Fibroblast of skin of left quadriceps (primary cell): ENCODE measurements around the gene CCDC59.
A peak's percentile ranks its signal among the peaks of the same experiment; 100 is the strongest.
"Not testable (repeated sequence)": the region's sequence is repeated elsewhere in the genome, so short reads cannot be mapped to it uniquely, and the experiment has no call there.

Experiments used
- DNase-seq, 2 experiments: peaks; one replicate each; pipeline ENCODE4 v3.0.0-alpha.2; 2013; ENCODE audit warnings: low read depth in 2 of 2

The CCDC59 gene, protein sequence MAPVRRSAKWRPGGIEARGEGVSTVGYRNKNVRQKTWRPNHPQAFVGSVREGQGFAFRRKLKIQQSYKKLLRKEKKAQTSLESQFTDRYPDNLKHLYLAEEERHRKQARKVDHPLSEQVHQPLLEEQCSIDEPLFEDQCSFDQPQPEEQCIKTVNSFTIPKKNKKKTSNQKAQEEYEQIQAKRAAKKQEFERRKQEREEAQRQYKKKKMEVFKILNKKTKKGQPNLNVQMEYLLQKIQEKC

DNA sequence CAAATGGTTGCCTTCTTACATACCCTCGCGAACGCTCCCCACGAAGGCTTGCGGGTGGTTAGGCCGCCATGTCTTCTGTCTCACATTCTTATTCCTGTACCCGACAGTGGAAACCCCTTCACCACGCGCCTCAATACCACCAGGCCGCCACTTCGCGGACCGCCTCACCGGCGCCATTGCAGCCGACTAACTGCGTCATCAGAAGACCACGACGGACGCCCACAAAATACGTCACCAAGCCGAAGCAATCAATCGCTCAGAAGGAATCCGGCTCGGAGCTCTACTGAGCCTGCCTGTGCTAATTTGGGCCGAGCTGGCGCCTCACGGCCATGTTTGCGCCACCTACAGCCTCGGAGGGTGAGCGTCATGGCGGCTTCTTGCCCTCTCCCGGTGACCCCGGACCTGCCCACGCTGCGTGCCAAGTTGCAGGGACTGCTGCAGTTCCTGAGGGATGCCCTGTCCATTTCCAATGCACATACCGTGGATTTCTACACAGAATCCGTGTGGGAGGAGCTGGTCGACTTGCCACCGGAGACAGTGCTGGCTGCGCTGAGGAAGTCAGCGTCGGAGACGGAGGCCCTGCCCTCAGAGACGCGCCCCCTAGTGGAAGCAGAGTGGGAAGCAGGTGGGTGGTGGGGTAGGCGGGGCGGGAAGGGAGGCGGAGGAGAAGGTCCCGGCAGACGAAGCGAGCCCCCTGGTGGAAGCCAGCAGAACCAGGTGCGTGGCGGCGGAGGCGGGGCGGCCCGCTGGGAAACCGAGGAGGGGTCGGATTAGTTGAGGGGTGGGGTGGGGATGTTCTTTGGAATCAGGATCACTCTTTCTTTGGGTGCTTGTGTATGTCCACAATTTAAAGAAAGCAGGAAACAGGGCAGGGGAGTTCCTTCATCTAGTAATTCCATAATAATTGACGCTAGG, at the start of gene CCDC59, which contains the start of gene METTL25:
Gene CCDC59 (minus strand): TSS at position 188 of the 915 bp plus-strand sequence. CDS start 11 bp downstream, at position 177.
Gene METTL25 (plus strand): TSS at position 330 of the 915 bp plus-strand sequence. CDS start 37 bp downstream, at position 367.
- DNase-seq: peak; percentile 97 to 98

DNA sequence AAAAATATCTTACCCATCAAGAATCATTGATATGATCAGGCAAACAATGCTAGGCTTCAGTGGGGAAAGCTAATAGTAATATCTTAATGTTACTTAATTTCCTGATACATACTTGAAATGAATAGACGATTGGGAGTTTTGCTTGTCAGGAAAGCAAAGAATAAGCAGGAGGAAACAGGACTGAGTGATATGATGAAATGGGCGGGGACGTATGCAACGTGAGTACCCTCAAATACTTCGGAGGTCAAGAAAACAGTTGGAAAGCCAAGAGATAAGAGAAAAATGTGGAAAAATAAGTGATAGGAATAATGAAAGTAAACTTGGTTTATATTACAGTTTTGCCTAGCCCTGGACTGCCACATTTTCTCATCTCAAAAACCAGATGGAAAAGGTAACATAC, 49.3 kb upstream of the CCDC59 start:
- no peak for DNase-seq

DNA sequence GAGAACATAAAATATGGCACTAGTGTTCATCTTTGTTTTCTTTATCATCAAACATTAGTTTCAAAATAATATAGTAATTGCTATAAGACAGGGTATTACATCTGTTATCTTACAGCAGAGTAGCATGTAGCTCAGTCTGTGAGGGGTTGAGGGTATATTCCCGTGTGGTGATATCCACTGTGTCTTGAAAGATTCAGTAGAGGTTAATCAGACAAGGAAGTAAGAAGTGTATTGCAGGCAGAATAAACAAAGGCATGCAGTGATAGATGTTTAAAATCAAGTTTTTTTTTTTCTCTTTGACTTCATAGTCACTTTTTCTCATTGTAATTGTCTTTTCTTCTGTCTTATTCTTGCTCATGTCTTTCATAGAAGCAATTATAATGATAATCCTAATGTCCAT, 48.5 kb upstream of the CCDC59 start:
- no peak for DNase-seq

DNA sequence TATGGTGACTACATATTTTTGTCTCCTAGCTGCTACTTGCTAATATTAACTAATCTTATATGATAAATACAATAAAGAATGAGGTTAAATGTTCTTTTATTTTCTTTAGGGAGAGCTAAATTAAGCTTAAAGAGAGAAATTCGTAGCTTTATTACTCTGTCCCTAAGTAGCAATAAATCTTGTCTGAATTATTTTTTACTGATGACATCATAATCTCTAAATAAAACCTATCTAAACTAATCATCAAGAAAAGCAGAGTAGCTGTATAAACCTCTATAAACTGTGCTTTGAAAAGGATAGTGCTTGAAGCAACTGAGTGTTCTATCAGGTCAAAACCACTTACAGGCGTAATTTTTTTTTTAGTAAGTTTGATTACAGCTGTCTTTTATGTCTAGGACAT, 42.6 kb upstream of the CCDC59 start:
- no peak for DNase-seq

DNA sequence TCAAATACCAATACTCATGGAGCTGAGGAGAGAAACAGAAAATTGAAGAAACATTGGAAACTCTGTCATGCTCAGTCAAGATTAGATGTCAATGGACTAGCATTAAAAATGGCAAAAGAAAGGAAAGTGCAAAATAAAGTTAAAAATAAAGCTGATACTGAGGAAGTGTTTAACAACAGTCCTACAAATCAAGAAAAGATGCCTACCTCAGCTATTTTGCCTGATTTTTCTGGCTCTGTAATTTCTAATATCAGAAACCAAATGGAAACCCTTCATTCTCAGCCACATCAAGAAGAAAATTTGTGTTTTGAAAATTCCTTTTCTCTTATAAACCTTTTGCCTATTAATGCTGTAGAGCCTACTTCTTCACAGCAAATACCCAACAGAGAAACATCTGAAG, 40.7 kb upstream of the CCDC59 start:
- no peak for DNase-seq

DNA sequence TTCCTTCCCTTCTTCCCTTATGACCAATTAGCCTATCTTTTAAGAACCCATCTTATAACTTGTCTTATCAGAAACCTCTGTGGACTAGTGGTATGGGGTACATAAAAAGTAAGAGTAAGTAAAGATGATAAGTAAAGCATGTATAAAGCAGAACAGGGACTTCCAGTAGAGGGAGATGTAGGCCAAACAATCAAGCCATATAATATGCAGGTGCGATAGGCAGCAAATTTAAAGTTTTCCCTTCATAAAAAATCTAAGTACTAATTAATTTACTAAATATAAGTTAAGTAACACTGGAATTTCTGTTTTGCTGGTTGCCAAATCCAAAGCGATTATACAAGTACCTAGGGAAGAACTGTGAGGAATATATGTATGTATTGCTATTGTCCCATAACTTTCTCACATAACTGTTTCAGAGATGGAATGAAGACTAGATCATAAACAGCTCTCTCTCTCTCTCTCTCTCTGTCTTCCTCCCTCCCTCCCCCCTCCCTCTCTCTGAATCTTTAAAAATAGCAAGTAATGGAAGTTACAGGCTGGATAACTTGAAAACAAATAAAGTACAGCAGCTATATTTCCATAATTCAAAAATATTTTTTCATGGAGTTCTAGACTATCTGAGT, 25.9 kb upstream of the CCDC59 start:
- DNase-seq: peak in 1 of 2 experiments; percentile 11

DNA sequence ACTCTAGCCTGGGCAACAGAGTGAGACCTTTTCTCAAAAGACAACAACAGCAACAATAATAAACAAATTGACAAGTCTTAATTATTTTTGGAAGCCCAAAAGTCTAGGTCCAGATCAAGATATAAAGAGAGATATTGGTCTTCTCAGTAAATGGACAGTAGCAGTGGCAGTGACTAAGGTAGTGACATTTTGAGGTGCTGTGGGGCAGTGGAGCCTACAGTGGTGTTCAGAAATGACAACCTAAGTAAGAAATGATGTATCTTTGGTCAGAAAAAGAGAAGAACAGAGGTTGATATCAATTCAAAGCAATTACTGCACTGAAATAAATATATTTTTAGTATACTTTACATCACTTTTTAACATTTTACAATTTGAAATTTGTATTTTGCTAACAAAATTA, 20.8 kb upstream of the CCDC59 start:
- no peak for DNase-seq

DNA sequence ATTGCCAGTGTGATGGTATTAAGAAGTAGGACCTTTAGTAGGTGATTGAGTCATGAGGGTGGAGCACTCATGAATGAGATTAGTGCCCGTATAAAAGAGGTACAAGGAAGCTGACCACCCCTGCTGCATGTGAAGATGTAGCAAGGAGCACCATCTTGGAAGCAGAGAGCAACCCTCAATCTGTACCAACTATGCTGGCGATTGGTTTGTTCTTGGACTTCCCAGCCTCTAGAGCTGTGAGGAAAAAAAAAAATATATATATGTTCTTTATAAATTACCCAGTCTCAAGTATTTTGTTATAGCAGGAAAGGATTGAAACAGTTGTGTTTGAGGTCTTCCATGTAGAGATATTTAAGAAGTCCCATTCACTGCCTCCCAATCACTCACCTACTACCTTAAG, 17.0 kb upstream of the CCDC59 start:
- DNase-seq: no peak

DNA sequence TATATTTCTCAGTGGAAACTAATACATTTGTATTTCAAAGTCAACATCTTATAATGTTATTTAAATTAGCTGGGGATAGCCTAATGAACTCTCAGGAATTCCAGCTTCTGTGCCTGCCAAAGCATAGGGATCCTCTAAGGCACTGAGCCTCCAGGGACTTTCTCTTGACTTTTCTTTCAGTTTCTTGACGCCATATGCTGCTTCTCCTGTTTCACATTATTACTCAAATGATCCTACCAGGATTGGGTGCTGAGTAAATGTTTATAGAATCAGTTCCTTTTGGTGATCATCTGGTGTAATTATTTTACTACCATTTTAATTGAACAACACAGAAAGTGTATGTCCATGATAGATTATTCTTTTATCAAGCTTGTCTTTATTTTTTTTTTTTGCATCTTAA, 8.0 kb upstream of the CCDC59 start:
- DNase-seq: peak in 1 of 2 experiments; percentile 10

DNA sequence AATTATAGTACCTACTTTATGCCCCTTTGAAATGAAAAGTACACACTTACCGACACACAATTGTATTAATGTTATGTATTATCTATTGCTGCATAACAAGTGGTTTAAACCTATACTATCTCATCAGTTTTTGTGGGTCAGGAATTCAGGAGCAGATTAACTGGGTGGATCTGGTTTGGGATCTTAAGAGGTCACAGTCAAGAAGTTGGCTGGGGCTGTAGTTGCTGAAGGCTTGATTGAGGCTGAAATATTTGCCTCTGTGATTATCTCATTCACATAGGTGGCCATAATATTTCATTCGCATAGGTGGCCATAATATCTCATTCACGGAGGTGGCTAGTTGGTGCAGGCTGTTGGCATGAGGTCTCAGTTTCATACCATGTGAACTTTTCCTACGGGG, 5.8 kb upstream of the CCDC59 start:
- no peak for DNase-seq

DNA sequence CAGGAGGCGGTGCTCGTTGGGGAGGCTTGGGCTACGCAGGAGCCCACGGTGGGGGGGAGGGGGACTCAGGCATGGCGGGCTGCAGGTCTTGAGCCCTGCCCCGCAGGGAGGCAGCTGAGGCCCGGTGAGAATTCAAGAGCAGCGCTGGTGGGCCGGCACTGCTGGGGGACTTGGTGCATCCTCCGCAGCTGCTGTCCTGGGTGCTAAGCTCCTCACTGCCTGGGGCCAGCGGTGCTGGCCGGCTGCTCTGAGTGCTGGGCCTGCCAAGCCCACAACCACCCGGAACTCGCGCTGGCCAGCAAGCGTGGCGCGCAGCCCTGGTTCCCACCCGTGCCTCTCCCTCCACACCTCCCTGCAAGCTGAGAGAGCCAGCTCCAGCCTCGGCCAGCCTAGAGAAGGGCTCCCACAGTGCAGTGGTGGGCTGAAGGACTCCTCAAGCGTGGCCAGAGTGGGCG, 3.3 kb upstream of the CCDC59 start:
- DNase-seq: no peak

DNA sequence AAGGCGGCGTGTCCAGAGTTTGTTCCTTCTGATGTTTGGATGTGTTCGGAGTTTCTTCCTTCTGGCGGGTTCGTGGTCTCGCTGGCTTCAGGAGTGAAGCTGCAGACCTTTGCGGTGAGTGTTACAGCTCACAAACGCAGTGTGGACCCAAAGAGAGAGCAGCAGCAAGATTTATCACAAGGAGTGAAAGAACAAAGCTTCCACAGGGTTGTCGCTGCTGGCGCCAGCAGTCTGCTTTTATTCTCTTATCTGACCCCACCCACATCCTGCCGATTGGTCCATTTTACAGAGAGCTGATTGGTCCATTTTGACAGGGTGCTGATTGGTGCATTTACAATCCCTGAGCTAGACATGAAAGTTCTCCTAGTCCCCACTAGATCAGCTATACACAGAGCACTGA, 2.6 kb upstream of the CCDC59 start:
- not testable (repeated sequence) for DNase-seq

DNA sequence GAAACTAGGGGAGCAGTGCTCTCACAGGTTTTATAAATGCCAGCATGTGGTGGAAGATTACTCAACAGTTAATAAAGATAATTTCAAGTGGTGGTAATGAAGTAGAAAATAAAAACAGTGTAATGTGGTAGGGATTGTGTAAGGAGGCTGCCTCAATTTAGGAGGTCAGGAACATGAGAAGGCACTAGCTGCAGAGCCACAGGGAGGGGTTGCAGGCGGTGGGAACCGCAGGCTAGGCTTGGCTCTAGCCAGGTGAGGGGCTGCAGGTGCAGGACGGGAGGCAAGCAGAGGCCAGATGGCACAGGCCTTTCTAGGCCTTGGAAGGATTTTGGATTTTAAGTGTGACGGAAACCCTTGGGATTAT, 910 bp upstream of the CCDC59 start:
- DNase-seq: no peak

DNA sequence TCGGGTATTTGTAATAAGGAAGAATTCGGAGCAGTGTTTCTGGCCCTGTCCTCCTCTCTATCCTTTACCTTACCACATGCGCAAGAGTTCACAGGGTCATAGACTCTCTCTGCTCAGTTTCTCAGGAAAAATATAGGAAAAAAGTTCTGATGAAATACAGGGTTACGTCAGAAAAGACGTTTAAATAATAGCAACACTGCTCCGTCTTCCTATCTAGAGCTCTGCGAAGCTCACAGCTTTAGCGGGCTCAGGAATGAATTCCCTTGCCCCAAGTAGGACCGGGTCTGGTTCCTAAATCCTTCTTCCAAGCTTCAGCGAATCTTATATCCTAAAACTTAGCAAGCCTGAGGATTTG, 365 bp downstream of the CCDC59 start:
- DNase-seq: no peak

DNA sequence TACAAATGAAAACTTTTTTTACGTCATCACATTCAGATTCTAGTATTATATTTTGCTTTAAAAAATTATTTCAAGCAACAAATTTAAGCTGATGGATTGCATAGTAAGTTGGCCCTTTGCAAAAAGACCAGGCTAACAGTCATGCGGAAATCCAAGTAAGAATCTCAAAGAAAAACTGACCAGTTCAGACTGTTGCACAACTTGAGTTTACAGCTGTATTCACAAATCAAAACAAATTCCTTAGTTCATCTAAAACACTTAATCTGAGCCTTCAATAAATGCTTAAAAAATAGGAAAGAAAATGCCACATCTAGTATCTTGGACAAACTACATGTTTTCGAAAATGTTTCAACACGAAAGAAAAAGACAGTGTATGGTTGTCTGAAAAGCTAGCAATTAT, 847 bp downstream of the CCDC59 start:
- no peak for DNase-seq

DNA sequence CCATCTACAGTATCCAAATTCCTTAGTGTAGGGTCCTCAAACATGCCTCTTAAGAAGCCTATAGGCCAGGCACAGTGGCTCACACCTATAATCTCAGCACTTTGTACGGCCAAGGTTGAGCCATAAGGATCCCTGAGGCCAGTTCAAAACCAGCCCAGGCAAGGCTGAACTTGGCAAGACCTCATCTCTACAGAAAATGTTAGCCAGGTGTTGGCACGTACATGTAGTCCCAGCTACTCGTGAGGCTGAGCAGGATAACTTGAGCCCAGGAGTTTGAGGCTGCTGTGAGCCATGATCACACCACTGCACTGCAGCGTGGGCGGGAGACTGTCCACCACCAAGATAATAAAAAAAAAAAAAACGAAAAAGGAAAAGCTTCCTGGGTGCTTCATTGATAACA, 6.8 kb downstream of the CCDC59 start:
- no peak for DNase-seq

DNA sequence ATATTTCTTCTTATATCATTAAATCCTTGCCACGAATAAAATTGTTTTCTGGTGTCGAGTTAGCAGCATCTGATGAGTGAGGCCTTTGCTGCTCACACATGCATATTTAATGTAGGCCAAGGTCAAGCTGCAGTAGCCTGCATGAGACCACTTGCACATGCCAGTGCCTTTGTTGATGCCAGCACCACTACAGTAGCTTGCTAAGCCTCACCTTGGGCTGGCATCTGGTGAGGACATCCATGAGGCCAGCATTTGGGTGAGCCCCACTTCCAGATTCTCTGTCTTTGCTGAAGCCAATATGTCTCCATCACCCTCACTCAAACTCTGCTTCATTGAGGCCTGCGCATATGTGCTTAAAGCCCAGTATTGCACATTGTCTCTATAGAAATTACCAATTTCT, 8.0 kb downstream of the CCDC59 start:
- no peak for DNase-seq

DNA sequence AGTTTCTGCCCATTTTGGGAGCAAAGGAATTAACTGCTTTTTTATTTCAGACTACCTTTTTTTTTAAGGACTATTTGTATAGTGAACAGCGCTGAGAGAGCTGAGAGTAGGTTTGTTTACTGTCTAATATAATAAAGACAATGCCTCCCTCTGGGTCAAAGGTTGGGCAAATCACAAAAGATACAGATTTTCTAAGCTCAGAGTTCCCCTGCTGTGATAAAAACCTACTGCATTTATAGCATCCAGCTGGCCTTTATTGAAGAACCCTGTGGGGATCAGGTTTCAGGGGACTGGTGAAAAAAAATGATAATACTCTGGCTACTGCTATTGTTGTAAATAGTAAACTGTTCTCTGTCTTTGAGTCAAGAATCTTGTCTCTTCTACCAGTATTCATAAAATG, 28.7 kb downstream of the CCDC59 start:
- DNase-seq: no peak

DNA sequence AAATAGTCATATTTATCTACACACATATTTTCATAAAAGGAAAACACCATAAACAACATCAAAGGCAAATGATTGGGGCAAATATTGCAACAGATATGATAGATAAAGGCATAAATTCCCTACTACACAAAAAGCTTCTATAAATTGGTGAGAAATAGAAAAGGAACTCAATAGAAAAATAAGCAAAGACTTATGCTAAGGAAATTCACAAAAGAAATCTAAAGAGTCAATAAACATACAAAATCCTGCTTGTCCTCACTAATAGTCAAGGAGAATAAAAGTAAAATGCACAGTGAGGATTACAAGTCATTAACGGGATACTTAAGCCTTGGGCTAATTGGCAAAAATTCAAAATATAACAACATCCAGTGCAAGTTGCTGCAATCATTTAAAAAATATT, 30.3 kb downstream of the CCDC59 start:
- no peak for DNase-seq

DNA sequence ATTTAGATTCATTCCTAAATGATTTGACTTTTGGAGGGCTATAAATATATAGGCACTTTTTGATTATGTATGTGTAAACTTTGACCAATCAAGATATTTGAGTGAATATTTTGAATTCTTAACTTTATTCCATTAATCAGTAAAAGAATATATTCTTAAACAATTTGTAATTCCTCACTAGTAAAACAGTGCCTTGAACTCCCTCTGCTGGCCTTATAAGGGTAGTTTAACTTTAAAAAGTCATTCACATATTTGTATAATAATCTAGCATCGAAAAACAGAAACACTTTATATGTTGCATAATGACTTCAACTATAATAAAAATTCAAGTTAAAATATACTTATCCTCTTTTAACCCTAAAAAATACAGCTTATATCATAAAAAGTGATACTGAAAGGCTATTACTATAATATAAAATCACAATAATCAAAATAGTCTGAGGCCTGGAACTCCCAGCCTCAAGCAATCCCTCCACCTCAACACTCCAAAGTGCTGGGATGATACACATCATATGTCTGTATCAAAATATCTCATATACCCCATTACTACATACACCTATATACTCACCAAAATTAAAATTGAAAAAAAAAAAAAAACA, 31.2 kb downstream of the CCDC59 start:
- peak; percentile 1 to 2 for DNase-seq

DNA sequence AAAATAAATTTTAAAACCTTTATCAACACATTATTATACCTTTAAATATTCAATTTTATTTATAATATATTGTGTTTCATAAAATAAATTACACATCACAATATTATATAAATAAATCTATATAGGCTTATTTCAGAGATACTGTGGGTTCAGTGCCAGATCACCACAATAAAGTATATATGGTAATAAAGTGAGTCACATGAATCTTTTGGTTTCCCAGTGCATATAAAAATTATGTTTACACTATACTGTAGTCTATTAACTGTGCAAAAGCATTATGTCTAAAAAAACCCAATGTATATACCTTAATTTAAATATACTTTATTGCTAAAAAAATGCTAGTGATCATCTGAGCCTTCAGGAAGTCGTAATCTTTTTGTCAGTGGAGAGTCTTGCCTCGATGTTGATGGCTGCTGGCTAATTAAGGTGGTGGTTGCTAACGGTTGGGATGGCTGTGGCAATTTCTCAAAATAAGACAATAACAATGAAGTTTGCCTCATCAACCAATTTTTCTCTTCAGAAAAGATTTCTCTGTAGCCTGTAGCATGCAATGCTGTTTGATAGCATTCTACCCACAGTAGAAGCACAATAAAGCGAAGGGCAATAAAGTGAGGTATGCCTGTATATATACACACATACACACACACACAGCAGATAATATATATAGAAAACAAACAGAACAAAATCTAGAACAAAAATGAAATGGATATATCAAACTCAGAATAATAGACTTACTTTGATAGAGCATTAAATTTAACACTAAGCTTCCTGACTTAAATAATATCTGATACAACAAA, 32.4 kb downstream of the CCDC59 start:
- DNase-seq: no peak
